Stimulated activated CD8-positive, alpha-beta memory T cell treated with anti-CD3 and anti-CD28 coated beads, Interleukin-15, amount 100 ng/mL, for 4 hours (primary cell): ENCODE results near the gene PGM2L1.
"Not testable (repeated sequence)": the region's sequence is repeated elsewhere in the genome, so short reads cannot be mapped to it uniquely, and the experiment has no call there.

Experiments
- DNase-seq, 2 donors: peaks; one replicate each; pipeline ENCODE4 v3.0.0-alpha.2; 2020; ENCODE audit warnings: low read depth in 2 of 2

PGM2L1 gene

GRCh38 chr11:74338963-74339362 is 59.3 kb downstream of the PGM2L1 start:
- DNase-seq, result no peak

- no peak for DNase-seq
Observed at GRCh38 chr11:74333193-74333592, 65.0 kb downstream of the PGM2L1 start.

GRCh38 chr11:74332291-74332690 is 65.9 kb downstream of the PGM2L1 start:
- DNase-seq, result no peak

- not testable (repeated sequence) for DNase-seq
Observed at GRCh38 chr11:74331000-74331399, 67.2 kb downstream of the PGM2L1 start.

GRCh38 chr11:74330075-74330858 is 68.0 kb downstream of the PGM2L1 start:
- no peak for DNase-seq

- DNase-seq, result no peak
Observed at GRCh38 chr11:74327076-74327475, 71.2 kb downstream of the PGM2L1 start.

GRCh38 chr11:74326665-74327064 is 71.6 kb downstream of the PGM2L1 start:
- no peak for DNase-seq

- DNase-seq, result no peak
Observed at GRCh38 chr11:74325649-74326645, 72.3 kb downstream of the PGM2L1 start.

GRCh38 chr11:74322667-74323066 is 75.6 kb downstream of the PGM2L1 start:
- DNase-seq, result no peak

- no peak for DNase-seq
Observed at GRCh38 chr11:74321487-74322188, 76.6 kb downstream of the PGM2L1 start.

- DNase-seq, result no peak
Observed at GRCh38 chr11:74320538-74320937, 77.7 kb downstream of the PGM2L1 start.

- no peak for DNase-seq
Observed at GRCh38 chr11:74319139-74319816, 79.0 kb downstream of the PGM2L1 start.

- no peak for DNase-seq
Observed at GRCh38 chr11:74318241-74318932, 79.8 kb downstream of the PGM2L1 start.

GRCh38 chr11:74316772-74317505 is 81.3 kb downstream of the PGM2L1 start:
- no peak for DNase-seq

GRCh38 chr11:74312326-74312725 is 85.9 kb downstream of the PGM2L1 start:
- no peak for DNase-seq

- peak; percentile 5 to 10 for DNase-seq
Observed at GRCh38 chr11:74311352-74311926, 86.8 kb downstream of the PGM2L1 start, which contains the start of gene P4HA3. Gene P4HA3 (minus strand): TSS chr11:74311640. CDS start chr11:74311611, 29 bp downstream.

GRCh38 chr11:74310857-74311256 is 87.4 kb downstream of the PGM2L1 start:
- DNase-seq, result no peak

- DNase-seq, result no peak
Observed at GRCh38 chr11:74307434-74307833, 90.8 kb downstream of the PGM2L1 start.

GRCh38 chr11:74306435-74307175 is 91.6 kb downstream of the PGM2L1 start:
- DNase-seq, result no peak
